Esophagus (tissue), 2 donors: Measurements from ENCODE around the gene RB1. TPM values are rescaled to one million over a fixed set of nuclear protein-coding genes. Genes with fewer than 3 reads are reported as not detected.

Source experiments
- H3K27ac ChIP-seq, 2 donors: one replicate each; pipeline ENCODE4 v1.5.1; 2013; ENCODE audit warnings: low read depth in 2 of 2, mild to moderate bottlenecking in 2 of 2, inconsistent platforms in 1 of 2, low read length in 1 of 2, moderate library complexity in 1 of 2
- H3K27me3 ChIP-seq, 2 donors: one replicate each; pipeline ENCODE4 v1.6.1; 2013; ENCODE audit warnings: low read length in 2 of 2, control low read depth in 1 of 2, mild to moderate bottlenecking in 1 of 2; ENCODE audit not compliant: insufficient read depth in 2 of 2, control insufficient read depth in 1 of 2
- H3K36me3 ChIP-seq, 2 donors: one replicate each; pipeline ENCODE4 v1.6.1; 2013; ENCODE audit warnings: low read length in 1 of 2; ENCODE audit not compliant: control insufficient read depth in 2 of 2, insufficient read depth in 2 of 2
- H3K4me1 ChIP-seq, 2 donors: one replicate each; pipeline ENCODE4 v1.6.1; 2013; ENCODE audit warnings: low read length in 1 of 2; ENCODE audit not compliant: control insufficient read depth in 2 of 2, insufficient read depth in 2 of 2
- H3K4me3 ChIP-seq, 2 donors: one replicate each; pipeline ENCODE4 v1.5.1; 2013; ENCODE audit warnings: low read length in 2 of 2, mild to moderate bottlenecking in 2 of 2, low read depth in 1 of 2, moderate library complexity in 1 of 2
- H3K9me3 ChIP-seq, 2 donors: one replicate each; pipeline ENCODE4 v1.6.1; 2013; ENCODE audit warnings: mild to moderate bottlenecking in 2 of 2, low read depth in 1 of 2, low read length in 1 of 2, moderate library complexity in 1 of 2; ENCODE audit not compliant: control insufficient read depth in 2 of 2, insufficient read depth in 1 of 2
- WGBS, 2 donors: extraction: QIAGEN DNeasy Blood & Tissue Kit; methylation state at CpG; one replicate each; pipeline ENCODE4 v1.1.7; 2013; 5-methylcytosine and 5-hydroxymethylcytosine counted together
- polyA plus RNA-seq, 2 donors: library from polyadenylated mRNA; stranded (reverse); fragments of 200-250 nt; gene quantifications; one replicate each; pipeline ENCODE4 v1.2.3, GENCODE V29; 2013
- donor health status: healthy with polysubstance abuse.
- donor health status: Bipolar disorder and iron deficiency.

RB1 gene
- polyA plus RNA-seq, 2 donors: 15.5 to 17.4 TPM

DNA sequence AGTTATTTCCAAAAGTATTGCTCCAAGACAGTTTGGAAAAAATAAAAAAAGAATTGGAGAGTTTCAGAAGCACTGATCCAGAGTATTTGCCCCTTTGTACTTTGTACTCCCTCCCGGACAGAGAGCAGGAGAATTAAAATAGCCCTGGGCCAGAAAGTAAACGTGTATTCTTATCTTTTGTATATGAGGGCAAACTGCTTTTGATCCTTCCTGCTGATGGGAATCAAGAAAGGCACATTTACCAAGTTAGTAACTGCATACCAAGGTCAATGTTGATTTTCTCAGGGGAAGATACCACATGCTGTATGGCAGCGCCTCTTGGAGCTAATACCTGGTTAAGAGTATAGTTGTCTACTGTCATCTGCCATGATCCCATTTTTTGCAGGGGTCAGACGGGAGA, 10.9 kb upstream of the RB1 start:
- Histone ChIP-seq H3K27ac (no peak overlapping the region), H3K9me3 (no peaks in the 10 kb centered on the region), H3K36me3 (no peaks in the 10 kb centered on the region), H3K4me1 (no peaks in the 10 kb centered on the region), H3K27me3 (no peaks in the 10 kb centered on the region), H3K4me3 (no peak overlapping the region)
- WGBS, 2 donors: 68 to 73% methylated on average over 4 of the region's 4 CpGs

GRCh38 chr13:48294653-48295052, 8.9 kb upstream of the RB1 start:
- H3K4me1 ChIP-seq: no peaks in the 10 kb centered on the region
- no peaks in the 10 kb centered on the region for H3K9me3 ChIP-seq
- no peaks in the 10 kb centered on the region for H3K36me3 ChIP-seq
- no peak overlapping the region for H3K27ac ChIP-seq
- WGBS, 2 donors: 91 to 99% methylated on average over 2 of the region's 2 CpGs
- H3K27me3 ChIP-seq: no peaks in the 10 kb centered on the region
- H3K4me3 ChIP-seq: no peak overlapping the region

DNA sequence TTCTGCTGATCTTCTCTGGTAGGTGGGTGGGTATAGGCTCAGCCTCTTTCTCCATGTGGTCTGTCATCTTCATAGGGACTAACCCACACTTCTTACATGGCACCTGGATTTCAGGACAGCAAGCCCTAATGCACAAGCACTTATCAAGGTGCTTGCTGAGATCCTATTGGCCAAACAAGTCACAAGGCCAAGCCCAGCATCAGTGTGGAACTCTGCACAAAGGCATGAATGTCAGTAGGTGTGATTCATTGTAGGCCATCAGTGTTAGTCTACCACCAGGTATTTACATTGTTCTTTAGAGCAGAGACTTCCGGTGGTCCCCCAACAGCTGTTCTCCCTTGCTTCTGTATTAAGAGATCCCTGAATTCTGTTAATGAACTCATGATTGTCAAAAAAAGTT, 8.3 kb upstream of the RB1 start:
- H3K36me3 ChIP-seq: no peaks in the 10 kb centered on the region
- no peaks in the 10 kb centered on the region for H3K4me1 ChIP-seq
- no peak overlapping the region for H3K4me3 ChIP-seq
- WGBS, 2 donors: 93 to 100% methylated on average over 1 of the region's 1 CpG
- H3K9me3 ChIP-seq: no peaks in the 10 kb centered on the region
- H3K27ac ChIP-seq: no peak overlapping the region
- no peaks in the 10 kb centered on the region for H3K27me3 ChIP-seq

GRCh38 chr13:48296528-48296927, 7.0 kb upstream of the RB1 start:
- no peak overlapping the region for H3K4me3 ChIP-seq
- WGBS, 2 donors: 76% methylated on average over 2 of the region's 2 CpGs
- H3K4me1 ChIP-seq: no peaks in the 10 kb centered on the region
- H3K36me3 ChIP-seq: no peaks in the 10 kb centered on the region
- H3K27me3 ChIP-seq: no peaks in the 10 kb centered on the region
- no peaks in the 10 kb centered on the region for H3K9me3 ChIP-seq
- no peak overlapping the region for H3K27ac ChIP-seq

DNA sequence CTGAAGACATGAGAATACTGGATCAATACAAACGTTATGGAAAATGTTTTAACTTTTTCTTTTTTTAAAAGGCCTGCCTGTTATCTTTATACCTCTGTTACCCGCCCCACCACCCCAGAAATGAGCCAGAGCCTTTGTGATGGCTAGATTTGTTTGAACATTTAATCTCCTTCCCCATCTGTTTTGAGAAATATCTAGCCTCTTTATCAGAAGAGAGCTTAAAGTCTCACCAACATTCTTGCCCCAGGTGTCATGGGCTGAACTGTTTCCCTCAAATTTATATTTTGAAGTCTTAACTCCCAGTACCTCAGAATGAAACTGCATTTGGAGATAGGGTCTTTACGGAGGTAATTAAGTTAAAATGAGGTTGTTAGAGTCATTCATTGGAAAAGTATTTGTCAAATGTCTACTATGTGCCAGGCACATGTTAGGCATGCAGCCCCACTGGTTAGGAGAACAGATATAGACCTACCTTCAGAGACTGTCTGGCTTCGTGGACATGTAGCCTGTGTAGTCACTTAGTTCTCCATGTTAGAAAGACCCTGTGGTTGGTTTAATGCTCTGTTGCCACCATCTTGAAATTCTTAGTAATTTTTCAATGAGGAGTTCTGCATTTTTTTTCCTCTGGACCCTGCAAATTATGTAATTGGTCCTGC, 6.3 kb upstream of the RB1 start:
- 71 to 74% methylated on average over 4 of the region's 4 CpGs for WGBS, 2 donors
- H3K4me1 ChIP-seq: no peaks in the 10 kb centered on the region
- H3K36me3 ChIP-seq: no peaks in the 10 kb centered on the region
- no peaks in the 10 kb centered on the region for H3K27me3 ChIP-seq
- no peaks in the 10 kb centered on the region for H3K9me3 ChIP-seq
- no peak overlapping the region for H3K27ac ChIP-seq
- no peak overlapping the region for H3K4me3 ChIP-seq

DNA sequence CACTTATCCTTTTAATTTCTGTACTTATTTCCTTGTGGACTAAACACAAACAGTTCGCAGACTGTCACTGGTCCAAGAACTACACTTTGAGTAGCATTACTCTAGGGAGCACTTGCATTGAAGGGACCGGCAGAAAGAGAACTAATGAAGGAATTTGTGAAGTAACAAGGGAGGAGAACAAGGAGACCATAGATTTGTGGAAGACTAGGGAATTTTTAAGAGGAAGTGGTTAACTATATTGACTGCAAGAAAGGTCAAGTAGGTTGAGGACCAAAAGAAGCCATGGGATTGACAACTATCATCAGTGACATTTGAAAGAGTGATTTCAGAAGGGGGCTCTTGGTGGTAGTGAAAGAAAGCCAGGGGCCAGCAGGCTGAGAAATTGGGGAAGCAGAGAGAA, 4.0 kb upstream of the RB1 start:
- Histone ChIP-seq H3K4me1 (no peaks in the 10 kb centered on the region), H3K27me3 (no peaks in the 10 kb centered on the region), H3K36me3 (no peaks in the 10 kb centered on the region), H3K4me3 (no peak overlapping the region), H3K9me3 (no peaks in the 10 kb centered on the region), H3K27ac (no peak overlapping the region)
- 85 to 91% methylated on average over 2 of the region's 2 CpGs for WGBS, 2 donors

- Histone ChIP-seq H3K9me3 (no peaks in the 10 kb centered on the region), H3K27me3 (no peaks in the 10 kb centered on the region), H3K4me3 (peak overlapping the region; percentile 83 to 90), H3K36me3 (no peaks in the 10 kb centered on the region), H3K4me1 (no peaks in the 10 kb centered on the region), H3K27ac (peak overlapping the region; percentile 99)
- WGBS, 2 donors: 8 to 11% methylated on average over 12 of the region's 12 CpGs
Measured at GRCh38 chr13:48302871-48303358, 636 bp upstream of the RB1 start.

- WGBS, 2 donors: 1% methylated on average over 36 of the region's 36 CpGs
- H3K4me3 ChIP-seq: peak overlapping the region; percentile 83 to 90
- H3K4me1 ChIP-seq: no peaks in the 10 kb centered on the region
- no peaks in the 10 kb centered on the region for H3K36me3 ChIP-seq
- H3K9me3 ChIP-seq: no peaks in the 10 kb centered on the region
- no peaks in the 10 kb centered on the region for H3K27me3 ChIP-seq
- H3K27ac ChIP-seq: peak overlapping the region; percentile 99
Measured at GRCh38 chr13:48304143-48304876, 759 bp downstream of the RB1 start.

GRCh38 chr13:48311223-48311622, 7.7 kb downstream of the RB1 start:
- Histone ChIP-seq H3K27ac (no peak overlapping the region), H3K36me3 (no peaks in the 10 kb centered on the region), H3K4me1 (no peaks in the 10 kb centered on the region), H3K27me3 (no peaks in the 10 kb centered on the region), H3K4me3 (no peak overlapping the region), H3K9me3 (no peaks in the 10 kb centered on the region)
- 82 to 83% methylated on average over 1 of the region's 1 CpG for WGBS, 2 donors
